HL-60/S4 treated with retinoic acid at 250 ng/mL for 4 days and 3 days (cell line): ENCODE measurements around the gene TPTE.
"Not testable (repeated sequence)": the region's sequence is repeated elsewhere in the genome, so short reads cannot be mapped to it uniquely, and the experiment has no call there.

Experiments used
- in situ Hi-C: fragments of 300-500 bp; cut with MboI; formaldehyde crosslinking; loops from 2 replicates; pipeline ENCODE4 v1.7.0; 2022; ENCODE audit warnings: low sequenced_read_pairs

The TPTE gene

GRCh38 chr21:10521091-10521598 lies at the start of gene TPTE:
Gene TPTE (plus strand): TSS chr21:10521583. CDS start chr21:10538724, 17,141 bp downstream.
- in situ Hi-C loops, result no loop called here

GRCh38 chr21:10471999-10472398 lies 49.4 kb upstream of the TPTE start:
- in situ Hi-C loops, result not testable (repeated sequence)

GRCh38 chr21:10477794-10478193 lies 43.6 kb upstream of the TPTE start:
- in situ Hi-C loops, result not testable (repeated sequence)

GRCh38 chr21:10479875-10480274 lies 41.5 kb upstream of the TPTE start:
- in situ Hi-C loops, result not testable (repeated sequence)

GRCh38 chr21:10484864-10485263 lies 36.5 kb upstream of the TPTE start:
- in situ Hi-C loops, result not testable (repeated sequence)

- in situ Hi-C loops, result not testable (repeated sequence)
Observed at GRCh38 chr21:10490453-10490852, 30.9 kb upstream of the TPTE start.

- in situ Hi-C loops, result no loop called here
Observed at GRCh38 chr21:10511116-10511515, 10.3 kb upstream of the TPTE start.

GRCh38 chr21:10516889-10517288 lies 4.5 kb upstream of the TPTE start:
- in situ Hi-C loops, result not testable (repeated sequence)

GRCh38 chr21:10517904-10518303 lies 3.5 kb upstream of the TPTE start:
- in situ Hi-C loops, result not testable (repeated sequence)

GRCh38 chr21:10521835-10522500 lies 585 bp downstream of the TPTE start:
- in situ Hi-C loops, result not testable (repeated sequence)

- in situ Hi-C loops, result no loop called here
Observed at GRCh38 chr21:10539956-10540355, 18.6 kb downstream of the TPTE start.

GRCh38 chr21:10544376-10544775 lies 23.0 kb downstream of the TPTE start:
- in situ Hi-C loops, result not testable (repeated sequence)

- in situ Hi-C loops, result not testable (repeated sequence)
Observed at GRCh38 chr21:10547868-10548267, 26.5 kb downstream of the TPTE start.

GRCh38 chr21:10548331-10548954 lies 27.1 kb downstream of the TPTE start:
- in situ Hi-C loops, result not testable (repeated sequence)

- in situ Hi-C loops, result not testable (repeated sequence)
Observed at GRCh38 chr21:10570803-10571202, 49.4 kb downstream of the TPTE start.

- in situ Hi-C loops, result not testable (repeated sequence)
Observed at GRCh38 chr21:10574531-10575310, 53.3 kb downstream of the TPTE start.

- in situ Hi-C loops, result no loop called here
Observed at GRCh38 chr21:10575311-10575667, 53.9 kb downstream of the TPTE start.

- in situ Hi-C loops, result not testable (repeated sequence)
Observed at GRCh38 chr21:10578910-10579309, 57.5 kb downstream of the TPTE start.

- in situ Hi-C loops, result not testable (repeated sequence)
Observed at GRCh38 chr21:10589115-10589514, 67.7 kb downstream of the TPTE start.

GRCh38 chr21:10607074-10607473 lies 85.7 kb downstream of the TPTE start:
- in situ Hi-C loops, result not testable (repeated sequence)

- in situ Hi-C loops, result not testable (repeated sequence)
Observed at GRCh38 chr21:10614285-10614684, 92.9 kb downstream of the TPTE start.

- in situ Hi-C loops, result not testable (repeated sequence)
Observed at GRCh38 chr21:10616061-10616460, 94.7 kb downstream of the TPTE start.
